AG08395 (cell line): Measurements from ENCODE around the gene MORC3.
"Not testable (repeated sequence)": the region's sequence is repeated elsewhere in the genome, so short reads cannot be mapped to it uniquely, and the experiment has no call there.

ENCODE experiments used
- DNase-seq: peaks from one replicate; pipeline ENCODE4 v3.0.0; 2012; ENCODE audit warnings: mixed read lengths, low spot score

MORC3 gene

DNA sequence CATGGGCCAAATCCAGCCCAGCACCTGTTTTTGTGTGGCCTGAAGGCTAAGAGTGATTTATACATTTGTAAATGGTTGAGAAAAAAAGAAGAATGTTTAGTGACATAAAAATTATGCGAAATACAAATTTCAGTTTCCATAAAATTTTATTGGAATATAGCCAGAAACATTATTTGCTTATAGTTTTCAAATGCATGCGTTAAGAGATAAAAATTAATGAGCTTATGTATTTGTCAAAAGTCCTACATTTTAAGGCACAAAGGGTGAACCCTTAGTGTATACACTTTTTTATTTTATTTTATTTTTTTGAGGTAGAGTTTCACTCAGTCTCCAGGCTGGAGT is 2.1 kb downstream of the MORC3 start:
- DNase-seq = no peak

DNA sequence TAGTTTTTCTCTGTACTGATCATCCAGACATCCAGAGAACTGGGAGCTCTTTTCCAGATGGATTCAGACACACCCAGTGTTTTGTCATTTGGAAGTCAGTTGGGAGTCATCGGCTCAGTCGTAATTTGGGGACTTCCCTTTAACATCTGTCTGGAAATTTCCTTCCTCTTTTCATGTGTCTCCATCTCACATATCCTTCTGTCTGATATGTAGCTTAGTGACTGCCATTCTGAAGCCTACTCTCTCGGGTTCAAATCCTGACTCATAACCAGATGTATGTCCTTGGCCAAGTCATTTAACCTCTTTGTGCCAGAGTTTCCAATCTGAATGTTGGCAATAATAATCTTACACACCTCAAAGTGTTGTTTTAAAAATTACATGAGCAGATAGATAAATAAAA is 3.0 kb downstream of the MORC3 start:
- no peak for DNase-seq

GRCh38 chr21:36325373-36326010 is 5.5 kb downstream of the MORC3 start:
- no peak for DNase-seq

- peak; percentile 59 for DNase-seq
These were observed 10.9 kb downstream of the MORC3 start for GRCh38 chr21:36330904-36331303.

DNA sequence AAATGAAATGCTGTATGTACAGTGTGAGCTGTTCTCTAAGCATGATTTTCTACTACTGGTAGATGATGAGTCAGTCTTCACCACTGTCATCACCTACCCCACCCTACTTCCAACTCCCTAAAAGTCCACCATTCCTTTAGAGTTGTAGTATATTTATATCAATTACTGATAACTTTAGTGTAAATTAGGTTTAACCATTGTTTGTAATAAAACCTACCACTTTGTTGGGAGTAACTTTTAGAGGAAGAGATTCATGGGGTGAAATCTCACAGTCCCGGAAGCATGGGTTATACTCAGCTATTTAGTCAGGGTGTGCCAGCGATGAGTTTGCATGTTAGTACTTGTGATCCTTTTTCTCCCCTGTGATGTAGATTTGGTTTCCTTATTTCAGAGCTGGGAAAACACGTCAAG is 17.1 kb downstream of the MORC3 start:
- DNase-seq = peak; percentile 74

DNA sequence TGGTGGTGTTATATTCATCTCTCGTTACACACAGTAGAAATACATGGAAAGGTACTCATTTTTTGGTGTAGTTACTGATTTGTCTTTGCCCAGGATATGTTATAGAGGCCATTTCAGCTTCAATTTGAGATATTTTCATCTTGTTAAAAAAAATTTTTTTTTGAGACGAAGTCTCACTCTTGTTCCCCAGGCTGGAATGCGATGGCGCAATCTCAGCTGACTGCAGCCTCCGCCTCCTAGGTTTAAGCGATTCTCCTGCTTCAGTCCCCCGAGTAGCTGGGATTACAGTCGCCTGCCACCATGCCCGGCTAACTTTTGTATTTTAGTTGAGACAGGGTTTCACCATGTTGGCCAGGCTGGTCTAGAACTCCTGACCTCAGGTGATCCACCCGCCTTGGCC is 19.0 kb downstream of the MORC3 start:
- no peak for DNase-seq

DNA sequence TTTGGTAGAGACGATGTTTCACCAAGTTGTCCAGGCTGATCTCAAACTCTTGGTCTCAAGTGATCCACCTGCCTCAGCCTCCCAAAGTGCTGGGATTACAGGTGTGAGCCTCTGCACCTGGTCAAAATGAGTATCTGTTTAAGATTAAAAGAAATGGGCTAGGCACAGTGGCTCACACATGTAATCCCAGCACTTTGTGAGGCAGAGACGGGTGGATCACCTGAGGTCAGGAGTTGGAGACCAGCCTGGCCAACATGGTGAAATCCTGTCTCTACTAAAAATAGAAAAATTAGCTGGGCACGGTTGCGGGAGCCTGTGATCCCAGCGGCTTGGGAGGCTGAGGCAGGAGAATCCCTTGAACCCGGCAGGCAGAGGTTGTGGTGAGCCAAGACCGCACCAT is 22.6 kb downstream of the MORC3 start:
- not testable (repeated sequence) for DNase-seq

GRCh38 chr21:36344931-36345330 is 24.9 kb downstream of the MORC3 start:
- no peak for DNase-seq

DNA sequence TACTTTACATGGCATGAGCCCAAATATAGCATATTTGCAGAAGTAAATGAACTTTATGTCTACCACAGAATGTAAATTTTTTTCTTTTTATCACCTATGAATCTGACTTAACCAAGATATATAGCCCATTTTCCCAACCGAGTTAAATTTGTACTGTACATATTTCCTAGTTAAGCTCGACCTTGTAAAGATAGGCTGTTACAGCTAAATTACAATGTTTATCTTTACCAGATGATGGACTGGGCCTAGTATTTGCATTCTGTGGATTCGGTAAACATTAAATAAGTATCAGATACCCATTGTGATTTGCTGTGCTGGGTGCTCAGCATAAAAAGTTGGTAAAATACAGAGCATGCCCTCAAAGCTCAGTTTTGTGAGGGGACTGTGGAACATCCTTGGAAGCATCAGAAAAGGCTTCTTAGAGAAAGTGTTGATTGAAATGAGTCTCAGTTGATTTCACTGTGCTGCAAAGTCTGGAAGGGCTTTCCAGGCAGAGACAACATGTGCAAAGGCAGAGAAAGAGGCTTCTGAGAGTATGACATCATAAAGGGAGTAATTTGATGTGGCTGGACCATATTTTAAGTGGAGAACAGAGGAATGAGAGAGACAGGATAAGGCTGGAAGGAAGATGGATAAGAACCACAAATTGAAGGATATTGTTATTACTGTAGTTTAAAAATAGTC is 27.4 kb downstream of the MORC3 start:
- DNase-seq = peak; percentile 11

GRCh38 chr21:36347962-36348328 is 27.9 kb downstream of the MORC3 start:
- peak; percentile 9 for DNase-seq

DNA sequence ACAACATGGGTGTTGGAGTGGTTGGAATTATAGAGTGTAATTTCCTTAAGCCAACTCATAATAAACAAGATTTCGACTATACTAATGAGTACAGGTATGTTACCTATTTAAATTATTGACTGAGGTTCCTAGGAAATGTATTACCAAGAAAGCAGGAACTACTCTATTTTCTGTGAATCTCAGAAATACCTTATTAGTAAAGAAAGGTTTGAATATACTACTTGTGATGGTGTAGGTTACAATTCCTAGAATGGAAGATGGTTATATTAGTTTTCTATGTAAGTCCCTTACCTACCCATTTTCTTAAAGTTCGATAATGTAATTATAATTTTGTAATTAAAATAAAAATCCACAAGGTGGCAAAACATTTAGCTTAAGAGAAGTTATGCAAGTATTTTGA is 29.3 kb downstream of the MORC3 start:
- no peak for DNase-seq

DNA sequence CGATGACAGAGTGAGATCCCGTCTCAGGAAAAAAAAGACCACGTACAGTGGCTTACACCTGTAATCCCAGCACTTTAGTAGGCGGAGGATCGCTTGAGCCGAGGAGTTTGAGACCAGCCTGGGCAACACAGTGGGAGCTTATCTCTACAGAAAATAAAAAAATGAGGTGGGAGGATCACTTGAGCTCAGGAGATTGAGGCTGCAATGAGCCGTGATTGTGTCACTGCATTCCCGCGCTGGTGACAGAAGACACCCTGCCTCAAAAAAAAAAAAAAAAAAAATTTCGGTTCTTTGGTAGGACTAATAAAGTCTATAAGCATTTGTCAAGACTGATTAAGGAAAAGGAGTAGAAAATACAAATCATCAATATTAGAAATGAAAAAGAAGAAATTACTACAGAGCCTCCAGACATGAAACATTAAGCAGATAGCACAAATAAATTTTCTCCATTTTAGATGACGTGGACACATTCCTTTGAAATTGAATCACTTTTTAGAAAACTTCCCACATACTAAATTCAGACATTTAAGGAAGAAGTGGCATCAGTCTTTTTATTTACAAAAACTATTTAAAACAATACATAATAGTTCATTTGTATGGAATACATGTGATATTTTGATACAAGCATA is 30.4 kb downstream of the MORC3 start:
- peak; percentile 36 for DNase-seq

- DNase-seq = no peak
These were observed 35.1 kb downstream of the MORC3 start for GRCh38 chr21:36354918-36355680.

GRCh38 chr21:36355868-36356267 is 35.9 kb downstream of the MORC3 start:
- no peak for DNase-seq

DNA sequence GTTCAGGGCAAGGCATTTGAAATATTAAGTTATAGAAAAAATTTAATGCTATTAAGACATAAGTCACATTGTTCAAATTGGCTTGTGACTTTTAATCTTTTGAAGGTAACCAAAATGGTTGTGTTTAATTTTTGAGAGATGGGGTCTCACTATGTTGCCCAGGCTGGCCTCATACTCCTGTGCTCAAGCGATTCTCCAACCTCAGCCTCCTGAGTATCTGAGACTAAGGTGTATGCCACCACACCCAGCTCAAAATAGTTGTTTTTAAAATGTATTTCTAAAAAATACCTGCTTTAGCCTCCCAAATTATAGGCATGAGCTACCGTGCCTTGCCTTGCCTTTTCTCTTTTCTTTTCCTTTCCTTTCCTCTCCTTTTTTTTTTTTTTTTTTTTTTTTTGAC is 39.2 kb downstream of the MORC3 start:
- no peak for DNase-seq

DNA sequence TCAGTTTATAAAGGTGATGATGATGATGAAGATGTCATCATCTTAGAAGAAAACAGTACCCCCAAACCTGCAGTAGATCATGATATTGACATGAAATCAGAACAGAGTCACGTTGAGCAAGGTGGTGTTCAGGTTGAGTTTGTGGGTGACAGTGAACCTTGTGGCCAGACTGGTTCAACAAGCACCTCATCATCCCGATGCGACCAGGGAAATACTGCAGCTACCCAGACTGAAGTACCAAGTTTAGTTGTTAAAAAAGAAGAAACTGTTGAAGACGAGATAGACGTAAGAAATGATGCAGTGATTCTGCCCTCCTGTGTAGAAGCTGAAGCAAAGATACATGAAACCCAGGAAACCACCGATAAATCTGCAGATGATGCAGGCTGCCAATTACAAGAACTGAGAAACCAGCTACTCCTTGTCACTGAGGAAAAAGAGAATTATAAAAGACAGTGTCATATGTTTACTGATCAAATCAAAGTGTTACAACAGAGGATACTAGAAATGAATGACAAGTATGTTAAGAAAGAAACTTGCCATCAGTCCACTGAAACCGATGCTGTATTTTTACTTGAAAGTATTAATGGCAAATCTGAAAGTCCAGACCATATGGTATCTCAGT is 49.2 kb downstream of the MORC3 start:
- no peak for DNase-seq

DNA sequence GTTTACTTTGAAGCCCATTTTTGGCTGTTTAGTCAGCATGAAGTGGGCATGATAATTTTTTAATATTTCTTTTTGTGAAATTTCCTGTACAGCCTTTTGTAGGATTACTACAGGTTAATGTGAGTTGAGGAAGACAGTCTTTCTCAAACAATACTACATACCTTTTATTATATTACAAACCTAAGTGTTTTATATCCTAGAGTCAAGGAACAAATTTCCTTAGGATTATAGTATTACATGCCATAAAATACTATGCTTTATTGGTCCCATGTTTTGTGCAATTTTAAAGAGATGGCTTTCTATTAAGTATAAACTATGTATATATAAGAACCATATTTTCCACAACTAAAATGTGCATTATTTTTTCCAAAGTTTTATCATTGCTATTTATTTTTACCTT is 56.0 kb downstream of the MORC3 start:
- DNase-seq = no peak

- no peak for DNase-seq
These were observed 57.4 kb downstream of the MORC3 start for GRCh38 chr21:36377391-36377842.

- no peak for DNase-seq
These were observed 59.3 kb downstream of the MORC3 start for GRCh38 chr21:36379251-36379650.

- no peak for DNase-seq
These were observed 62.0 kb downstream of the MORC3 start for GRCh38 chr21:36381841-36382589.

- DNase-seq = not testable (repeated sequence)
These were observed 62.7 kb downstream of the MORC3 start for GRCh38 chr21:36382722-36383121.

DNA sequence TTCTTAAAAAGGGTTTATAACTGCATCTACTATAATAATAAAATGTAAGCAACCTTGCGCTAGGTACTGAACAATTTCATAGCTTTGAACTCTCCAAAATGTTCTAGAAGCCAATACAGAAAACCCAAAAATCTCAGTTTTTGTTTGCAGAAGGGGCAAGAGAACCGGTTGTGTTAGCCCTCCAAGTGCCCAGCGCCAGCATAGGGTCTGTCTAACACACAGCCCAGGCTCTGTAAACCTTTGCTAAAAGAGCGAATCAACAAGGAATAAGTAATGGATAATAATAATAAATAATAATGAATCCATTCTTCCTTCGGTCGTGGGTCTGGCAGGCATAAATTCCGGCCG is 64.9 kb downstream of the MORC3 start:
- no peak for DNase-seq
